K562 (cell line): ENCODE data around the gene KIAA2012. TPM values are rescaled to one million over a fixed set of nuclear protein-coding genes. Genes with fewer than 3 reads are reported as not detected.
A peak's percentile ranks its signal among the peaks of the same experiment; 100 is the strongest.

Experiments
- BHLHE40 ChIP-seq: IDR thresholded peaks from 2 replicates; pipeline ENCODE4 v1.6.1; 2011; ENCODE audit warnings: low read length, improper control_type of control experiment
- CCNT2 ChIP-seq: IDR thresholded peaks from 2 replicates; pipeline ENCODE4 v1.6.1; 2011; ENCODE audit warnings: borderline replicate concordance, low read depth, mild to moderate bottlenecking, moderate library complexity, mixed read lengths, low read length; ENCODE audit not compliant: insufficient read length; ENCODE audit errors: extremely low read depth
- E2F6 ChIP-seq, 2 experiments: IDR thresholded peaks; 2 replicates each; pipeline ENCODE4 v1.6.1; 2011; ENCODE audit warnings: borderline replicate concordance in 1 of 2, control low read depth in 1 of 2, low read depth in 1 of 2, low read length in 1 of 2, mild to moderate bottlenecking in 1 of 2, mixed read lengths in 1 of 2, moderate library complexity in 1 of 2; ENCODE audit not compliant: insufficient read depth in 1 of 2, insufficient read length in 1 of 2, poor library complexity in 1 of 2, severe bottlenecking in 1 of 2; ENCODE audit errors: extremely low read depth in 1 of 2
- ETV5 ChIP-seq: sonication (generic); formaldehyde crosslinking; IDR thresholded peaks from 2 replicates; pipeline ENCODE4 v1.4.0; 2020; ENCODE audit warnings: low read depth, mild to moderate bottlenecking, missing genetic modification reagents
- FOXA1 ChIP-seq: fragments of 450-650 bp; IDR thresholded peaks from 2 replicates; pipeline ENCODE4 v1.6.1; 2016; ENCODE audit warnings: mild to moderate bottlenecking, borderline replicate concordance
- HNRNPH1 ChIP-seq: fragments of 200-400 bp; formaldehyde crosslinking; optimal IDR thresholded peaks from 2 replicates; pipeline ENCODE3; 2017; ENCODE audit warnings: low read depth, mild to moderate bottlenecking, low read length, moderate library complexity
- MCM7 ChIP-seq, 2 experiments: fragments of 450-650 bp; IDR thresholded peaks; 2 replicates each; pipeline ENCODE4 v1.6.1; 2016 to 2018
- NEUROD1 ChIP-seq: fragments of 150-350 bp; IDR thresholded peaks from 2 replicates; pipeline ENCODE4 v1.6.1; 2014; ENCODE audit warnings: borderline replicate concordance, low read length, low read depth; ENCODE audit not compliant: partially characterized antibody
- NFYB ChIP-seq: IDR thresholded peaks from 2 replicates; pipeline ENCODE4 v1.6.1; 2011; ENCODE audit warnings: mild to moderate bottlenecking, moderate library complexity; ENCODE audit not compliant: insufficient read length; ENCODE audit errors: extremely low read depth
- NR2C2 ChIP-seq, 2 experiments: fragments of 200-800 bp in 1 of 2; sonication (Bioruptor generic) in 1 of 2; sonication (generic) in 1 of 2; formaldehyde crosslinking in 1 of 2; IDR thresholded peaks; 2 replicates each; pipeline versions ENCODE4 v1.6.1 to v1.8.0; 2016 to 2022; ENCODE audit warnings: mild to moderate bottlenecking in 1 of 2, missing compliant biosample characterization in 1 of 2, missing genetic modification characterization in 1 of 2, missing genetic modification reagents in 1 of 2
- NR4A1 ChIP-seq, 2 experiments: fragments of 250-450 bp in 1 of 2; fragments of 450-650 bp in 1 of 2; sonication (Bioruptor Pico) in 1 of 2; IDR thresholded peaks; 2 replicates each; pipeline versions ENCODE4 v1.4.0 to v1.6.1; 2016 to 2020; ENCODE audit warnings: mild to moderate bottlenecking in 2 of 2, missing compliant biosample characterization in 1 of 2, missing genetic modification characterization in 1 of 2, moderate library complexity in 1 of 2
- POLR2AphosphoS5 ChIP-seq: IDR thresholded peaks from 2 replicates; pipeline ENCODE4 v1.6.1; 2011; ENCODE audit warnings: mild to moderate bottlenecking, low read depth, low read length, moderate library complexity; ENCODE audit not compliant: control insufficient read depth, insufficient read depth
- PRDM10 ChIP-seq: fragments of 450-650 bp; IDR thresholded peaks from 2 replicates; pipeline ENCODE4 v1.6.1; 2018; ENCODE audit not compliant: partially characterized antibody
- PURB ChIP-seq: sonication (generic); formaldehyde crosslinking; IDR thresholded peaks from 2 replicates; pipeline ENCODE4 v1.9.0; 2021; ENCODE audit warnings: low read depth, mild to moderate bottlenecking, missing genetic modification reagents
- RFX1 ChIP-seq: fragments of 450-650 bp; IDR thresholded peaks from 2 replicates; pipeline ENCODE4 v1.6.1; 2016; ENCODE audit warnings: mild to moderate bottlenecking, moderate library complexity
- SIN3B ChIP-seq: fragments of 450-650 bp; IDR thresholded peaks from 2 replicates; pipeline ENCODE4 v1.6.1; 2017; ENCODE audit warnings: low read depth, mild to moderate bottlenecking, moderate library complexity
- SIX5 ChIP-seq, 2 experiments: IDR thresholded peaks; 2 replicates each; pipeline ENCODE4 v1.6.1; 2011; ENCODE audit warnings: low read length in 2 of 2, borderline replicate concordance in 1 of 2, low read depth in 1 of 2, mild to moderate bottlenecking in 1 of 2, moderate library complexity in 1 of 2; ENCODE audit not compliant: insufficient read depth in 1 of 2
- ZC3H4 ChIP-seq: sonication (generic); formaldehyde crosslinking; IDR thresholded peaks from 2 replicates; pipeline ENCODE4 v1.9.0; 2021; ENCODE audit warnings: missing genetic modification reagents, borderline replicate concordance
- ZNF212 ChIP-seq: fragments of 450-650 bp; formaldehyde crosslinking; IDR thresholded peaks from 2 replicates; pipeline ENCODE4 v1.4.0; 2020; ENCODE audit warnings: mild to moderate bottlenecking
- ZNF778 ChIP-seq: fragments of 450-650 bp; formaldehyde crosslinking; IDR thresholded peaks from 2 replicates; pipeline ENCODE4 v1.4.0; 2020; ENCODE audit warnings: mild to moderate bottlenecking, moderate library complexity
- ZNF79 ChIP-seq: fragments of 250-450 bp; sonication (Bioruptor Pico); IDR thresholded peaks from 2 replicates; pipeline ENCODE4 v1.4.0; 2020; ENCODE audit warnings: low read depth, mild to moderate bottlenecking, moderate library complexity
- ZZZ3 ChIP-seq: fragments of 450-650 bp; IDR thresholded peaks from 2 replicates; pipeline ENCODE4 v1.6.1; 2016; ENCODE audit warnings: antibody characterized with exemption, mild to moderate bottlenecking, moderate library complexity
- polyA plus RNA-seq, 8 experiments: library from polyadenylated mRNA; depleted of rRNA in 4 of 8; stranded (reverse) in 5 of 8; unstranded in 3 of 8; fragments of >200 nt; fragmentation: Nextera tagmentation in 2 of 8; fragmentation: Illumina TruSeq in 1 of 8; extraction: Ambion mirVana in 2 of 8; extraction: Trizol in 1 of 8; gene quantifications; 2 replicates each; pipeline versions ENCODE4 v1.2.1 to v1.2.3, GENCODE V29; 2011 to 2014; ENCODE audit warnings: inconsistent platforms in 1 of 8, missing spikeins in 1 of 8
- total RNA-seq, 7 experiments: library from RNA; depleted of rRNA in 6 of 7; stranded (reverse); fragments of >200 nt in 6 of 7; fragmentation: Illumina TruSeq in 2 of 7; extraction: Trizol in 2 of 7; gene quantifications; 2 replicates each; pipeline versions ENCODE4 v1.2.1 to v1.2.3, GENCODE V29; 2011 to 2021; ENCODE audit warnings: low replicate concordance in 1 of 7

The KIAA2012 gene
- total and polyA plus RNA-seq, 9 of the 15 experiments (the other 6 are each of a cell fraction or from before 2014, with no cell fraction given) = not detected

GRCh38 chr2:202033317-202034248, 39.5 kb upstream of the KIAA2012 start, which contains the start of gene FZD7 (continued):
- peak; percentile 46 for TF ChIP-seq PRDM10
- TF ChIP-seq SIX5 (IDR thresholded peaks at IDR 0.05; ENCODE audit: borderline replicate concordance in 1 of 2, insufficient read depth in 1 of 2, low read depth in 1 of 2, low read length in 2 of 2) = no peak
- TF ChIP-seq HNRNPH1 = no peak
- no peak for TF ChIP-seq ZNF212 (CRISPR knock-in tag)
- peak; percentile 14 to 36 for TF ChIP-seq E2F6 (IDR thresholded peaks at IDR 0.05; ENCODE audit: borderline replicate concordance in 1 of 2, extremely low read depth in 1 of 2, insufficient read depth in 1 of 2, insufficient read length in 1 of 2, low read depth in 1 of 2, low read length in 1 of 2, poor library complexity in 1 of 2, severe bottlenecking in 1 of 2)
- no peak for TF ChIP-seq ZC3H4 (CRISPR knock-in tag)
- no peak for TF ChIP-seq ETV5 (CRISPR knock-in tag)
- TF ChIP-seq NEUROD1 = peak; percentile 13
- TF ChIP-seq ZNF778 = no peak
- no peak for TF ChIP-seq PURB (CRISPR knock-in tag)
- no peak for TF ChIP-seq ZNF79
- TF ChIP-seq ZZZ3 = no peak
- no peak for TF ChIP-seq MCM7 (IDR thresholded peaks at IDR 0.05)
- TF ChIP-seq RFX1 = no peak
- TF ChIP-seq CCNT2 = peak; percentile 29
- no peak for TF ChIP-seq SIN3B
- no peak for TF ChIP-seq FOXA1
- 0 out of 2 replicates have a peak, but pooled peaks have one; percentile 15 for TF ChIP-seq POLR2AphosphoS5
- TF ChIP-seq NR2C2 (CRISPR knock-in tag; IDR thresholded peaks at IDR 0.05) = no peak
- no peak for TF ChIP-seq NR2C2 (tag; IDR thresholded peaks at IDR 0.05)
- no peak for TF ChIP-seq NR4A1 (CRISPR knock-in tag; IDR thresholded peaks at IDR 0.05)
- no peak for TF ChIP-seq NR4A1 (tag; IDR thresholded peaks at IDR 0.05)
- TF ChIP-seq NFYB = peak; percentile 23
- no peak for TF ChIP-seq BHLHE40
